Right atrium auricular region (tissue), 2 donors: ENCODE data around the gene ULK4. TPM values are rescaled to one million over a fixed set of nuclear protein-coding genes. Genes with fewer than 3 reads are reported as not detected.

Experiments used
- DNase-seq: peaks from one replicate; pipeline ENCODE4 v3.0.0-alpha.2; 2019; ENCODE audit warnings: low spot score
- H3K27ac ChIP-seq, 2 donors: fragments of 200-600 bp; sonication (generic); 1 replicate in 1 of 2; 2 replicates in 1 of 2; pipeline ENCODE4 v1.5.1; 2016 to 2019
- H3K27me3 ChIP-seq, 2 donors: fragments of 200-600 bp; sonication (generic); one replicate each; pipeline versions ENCODE4 v1.5.1 to v1.6.0; 2017 to 2019
- H3K36me3 ChIP-seq: fragments of 200-600 bp; sonication (generic); one replicate; pipeline ENCODE4 v1.5.1; 2016
- H3K4me1 ChIP-seq, 2 donors: fragments of 200-600 bp; sonication (generic); one replicate each; pipeline versions ENCODE4 v1.5.1 to v1.6.0; 2017 to 2019
- H3K4me3 ChIP-seq, 2 donors: fragments of 200-600 bp; sonication (generic); 1 replicate in 1 of 2; 2 replicates in 1 of 2; pipeline ENCODE4 v1.5.1; 2017 to 2019; ENCODE audit warnings: mild to moderate bottlenecking in 1 of 2, moderate library complexity in 1 of 2
- H3K9me3 ChIP-seq, 2 donors: fragments of 200-600 bp; sonication (generic); one replicate each; pipeline ENCODE4 v1.5.1; 2019
- CTCF ChIP-seq, 2 donors: fragments of 200-600 bp; sonication (generic); IDR thresholded peaks; one replicate each; pipeline ENCODE4 v1.5.1; 2019; ENCODE audit warnings: antibody characterized with exemption in 2 of 2
- total RNA-seq, 2 donors: library from RNA; depleted of rRNA; stranded (reverse); fragments of >200 nt; gene quantifications; one replicate each; pipeline ENCODE4 v1.1.0, GENCODE V29; 2016

ULK4 gene
- total RNA-seq, 2 donors from 2014 or later, result 7.1 to 10.1 TPM

- Histone ChIP-seq H3K36me3 (no peaks in the 10 kb centered on the region), H3K27me3 (no peaks in the 10 kb centered on the region), H3K9me3 (no peaks in the 10 kb centered on the region), H3K4me3 (no peak overlapping the region), H3K27ac (no peak overlapping the region), H3K4me1 (peaks cover 0 to 6% of the 10 kb centered on the region in 2 donors)
- no peak for TF ChIP-seq CTCF (IDR thresholded peaks at IDR 0.05)
- DNase-seq, result no peak
Measured at GRCh38 chr3:41956574-41956973, 5.3 kb downstream of the ULK4 start.

GRCh38 chr3:41955192-41955591 lies 6.7 kb downstream of the ULK4 start:
- H3K4me1 ChIP-seq, result no peaks in the 10 kb centered on the region
- no peak overlapping the region for H3K4me3 ChIP-seq
- H3K27me3 ChIP-seq, result no peaks in the 10 kb centered on the region
- H3K27ac ChIP-seq, result no peak overlapping the region
- DNase-seq, result no peak
- no peaks in the 10 kb centered on the region for H3K9me3 ChIP-seq
- no peak for TF ChIP-seq CTCF (IDR thresholded peaks at IDR 0.05)
- H3K36me3 ChIP-seq, result no peaks in the 10 kb centered on the region

GRCh38 chr3:41943311-41943843 lies 18.5 kb downstream of the ULK4 start:
- Histone ChIP-seq H3K27ac (no peak overlapping the region), H3K4me3 (no peak overlapping the region), H3K27me3 (no peaks in the 10 kb centered on the region), H3K9me3 (no peaks in the 10 kb centered on the region), H3K36me3 (no peaks in the 10 kb centered on the region), H3K4me1 (no peaks in the 10 kb centered on the region)
- no peak for DNase-seq
- TF ChIP-seq CTCF (IDR thresholded peaks at IDR 0.05), result no peak

- Histone ChIP-seq H3K4me1 (no peaks in the 10 kb centered on the region), H3K36me3 (no peaks in the 10 kb centered on the region), H3K27me3 (no peaks in the 10 kb centered on the region), H3K9me3 (no peaks in the 10 kb centered on the region), H3K27ac (no peak overlapping the region), H3K4me3 (no peak overlapping the region)
- no peak for TF ChIP-seq CTCF (IDR thresholded peaks at IDR 0.05)
- no peak for DNase-seq
Measured at GRCh38 chr3:41940393-41940792, 21.5 kb downstream of the ULK4 start.

- Histone ChIP-seq H3K9me3 (no peaks in the 10 kb centered on the region), H3K27ac (no peak overlapping the region), H3K4me1 (no peaks in the 10 kb centered on the region), H3K4me3 (no peak overlapping the region), H3K27me3 (no peaks in the 10 kb centered on the region), H3K36me3 (no peaks in the 10 kb centered on the region)
- no peak for TF ChIP-seq CTCF (IDR thresholded peaks at IDR 0.05)
- DNase-seq, result no peak
Measured at GRCh38 chr3:41936384-41936783, 25.5 kb downstream of the ULK4 start.

GRCh38 chr3:41933154-41933676 lies 28.7 kb downstream of the ULK4 start:
- H3K36me3 ChIP-seq, result no peaks in the 10 kb centered on the region
- H3K4me1 ChIP-seq, result no peaks in the 10 kb centered on the region
- H3K9me3 ChIP-seq, result no peaks in the 10 kb centered on the region
- TF ChIP-seq CTCF (IDR thresholded peaks at IDR 0.05), result no peak
- H3K27me3 ChIP-seq, result no peaks in the 10 kb centered on the region
- no peak overlapping the region for H3K27ac ChIP-seq
- no peak for DNase-seq
- H3K4me3 ChIP-seq, result no peak overlapping the region
